Islet of Langerhans (tissue), 1 donor: ENCODE measurements around the gene PLBD2.
"Not testable (repeated sequence)": the region's sequence is repeated elsewhere in the genome, so short reads cannot be mapped to it uniquely, and the experiment has no call there.

ENCODE experiments used
- FAIRE-seq: peaks from one replicate; lab custom pipeline; 2011; peaks lifted over from hg19 to GRCh38; lab: Jason Lieb, UNC

PLBD2 gene

DNA sequence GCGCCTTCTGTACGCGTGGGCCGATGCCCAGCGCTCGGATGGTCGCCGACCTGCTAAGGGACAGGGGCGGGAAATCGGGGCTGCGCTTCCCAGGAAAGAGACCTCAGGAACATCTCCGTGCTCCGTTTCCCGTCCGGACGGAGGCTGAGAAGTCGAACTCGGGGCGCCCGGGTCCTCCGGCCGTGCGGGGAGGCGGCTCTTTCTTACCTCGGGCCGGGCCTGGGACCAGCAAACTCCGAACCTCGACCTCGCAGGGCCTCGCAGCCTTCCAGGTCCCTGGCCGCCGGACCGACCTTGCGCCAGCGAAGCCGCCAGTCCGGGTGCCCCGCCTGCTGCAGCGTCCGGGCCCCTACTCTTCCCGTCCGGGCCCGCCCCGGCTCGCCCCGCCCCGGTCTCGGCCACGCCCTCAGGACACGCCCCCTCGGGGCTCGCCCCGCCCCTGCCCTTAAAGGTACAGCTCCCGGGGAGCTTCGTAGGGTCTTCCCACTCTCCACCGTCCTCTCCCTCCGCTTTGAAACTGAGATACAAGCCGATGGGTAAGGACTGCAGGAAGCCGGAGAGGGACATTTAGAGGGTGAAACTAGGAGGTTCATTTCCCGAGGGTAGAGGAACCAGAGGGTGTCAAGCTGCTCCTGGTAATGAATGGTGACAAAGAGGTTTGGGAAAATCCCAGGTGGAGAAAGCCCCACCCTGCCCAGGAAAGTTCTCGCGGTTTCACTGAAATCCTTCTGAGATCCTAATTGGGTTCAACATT lies 23.4 kb upstream of the PLBD2 start, which contains the start of gene SLC8B1:
TSS of gene SLC8B1 (minus strand) at position 324 of the 754 bp plus-strand sequence. CDS start 2,231 bp downstream, outside the sequence.
- no peak for FAIRE-seq

DNA sequence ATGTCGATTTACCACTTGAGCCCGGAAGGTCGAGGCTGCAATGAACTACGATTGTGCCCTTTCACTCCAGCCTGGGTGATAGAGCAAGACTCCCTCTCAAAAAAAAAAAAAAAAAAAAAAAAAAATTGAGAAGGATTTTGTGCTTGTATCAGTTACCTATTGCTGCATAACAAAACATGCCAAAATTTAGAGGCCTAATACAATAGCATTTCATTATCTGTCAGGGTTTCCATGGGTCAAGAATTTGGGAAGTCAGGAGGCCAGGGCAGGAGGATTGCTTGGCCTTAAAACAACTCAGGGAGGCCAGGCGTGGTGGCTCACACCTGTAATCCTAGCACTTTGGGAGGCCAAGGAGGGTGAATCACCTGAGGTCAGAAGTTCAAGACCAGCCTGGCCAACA lies 18.8 kb upstream of the PLBD2 start:
- FAIRE-seq = no peak

DNA sequence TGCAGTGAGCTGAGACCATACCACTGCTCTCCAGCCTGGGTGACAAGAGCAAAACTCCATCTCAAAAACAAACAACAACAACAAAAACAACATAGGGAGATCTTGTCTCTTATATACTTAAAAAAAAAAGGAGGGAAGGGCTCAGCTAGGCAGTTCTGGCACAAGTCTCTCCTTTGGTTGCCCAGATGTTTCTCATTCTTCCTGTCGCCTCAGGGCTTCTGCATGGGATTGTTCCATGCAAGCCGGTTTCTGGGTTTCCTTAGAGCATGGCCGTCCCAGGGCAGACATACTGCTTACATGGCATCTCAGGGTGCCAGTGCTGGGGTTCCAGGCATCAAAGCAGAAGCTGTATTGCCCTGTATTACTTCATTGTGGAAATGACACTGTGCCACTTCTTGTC lies 18.3 kb upstream of the PLBD2 start:
- no peak for FAIRE-seq

DNA sequence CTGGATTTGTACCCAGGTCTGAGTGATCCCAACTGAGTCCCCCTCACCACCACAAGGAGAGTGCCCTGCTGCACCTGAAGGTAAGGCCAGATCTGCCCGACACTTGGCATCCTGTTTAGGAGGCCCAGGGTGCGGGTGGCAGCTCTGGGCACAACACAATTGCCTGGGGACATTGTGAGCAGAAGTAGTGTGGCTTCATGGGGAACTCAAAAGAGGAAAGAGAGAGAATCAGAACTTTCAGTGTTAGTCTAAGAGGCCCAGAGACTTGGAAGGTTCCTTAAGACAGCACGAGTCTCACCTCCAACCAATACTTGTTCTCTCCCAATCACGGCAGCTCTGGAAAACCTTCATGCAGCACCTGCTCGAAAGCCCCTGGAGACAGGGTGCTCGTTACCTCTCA lies 16.9 kb upstream of the PLBD2 start:
- FAIRE-seq = no peak

DNA sequence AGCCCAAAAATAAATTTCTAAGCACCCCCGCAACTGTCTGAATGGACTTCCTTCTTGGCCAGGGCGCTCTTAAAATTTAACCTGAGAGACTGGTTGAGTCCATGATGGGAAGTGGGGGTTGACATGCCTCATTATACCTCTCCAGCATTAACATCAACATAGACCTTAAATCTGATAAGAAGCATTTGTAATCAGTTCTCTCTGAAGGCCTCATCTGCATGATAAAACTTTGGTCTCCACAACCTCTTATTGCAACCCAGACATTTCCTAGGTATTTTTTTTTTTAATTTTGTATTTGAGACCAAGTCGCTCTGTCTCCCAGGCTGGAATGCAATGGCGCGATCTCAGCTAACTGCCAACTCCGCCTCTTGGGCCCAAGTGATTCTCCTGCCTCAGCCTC lies 13.1 kb upstream of the PLBD2 start:
- no peak for FAIRE-seq

DNA sequence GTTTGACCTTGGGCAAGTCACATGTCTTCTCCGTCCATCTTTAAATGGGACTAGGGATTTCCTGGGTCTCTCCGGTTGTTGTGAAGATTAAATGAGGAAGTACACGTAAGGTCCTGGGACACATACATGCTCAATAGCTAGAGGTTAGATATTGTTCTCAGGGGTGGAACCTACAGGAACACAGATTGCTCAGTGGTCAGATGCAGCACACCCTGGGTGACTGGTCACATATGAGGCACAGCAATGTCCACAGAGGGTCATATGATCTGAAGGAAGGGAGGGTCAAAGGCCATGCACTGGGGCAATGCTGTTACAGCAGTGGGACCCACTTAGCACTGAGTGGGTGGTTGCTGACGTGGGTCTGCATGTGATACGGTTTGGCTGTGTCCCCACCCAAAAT lies 12.0 kb upstream of the PLBD2 start:
- no peak for FAIRE-seq

DNA sequence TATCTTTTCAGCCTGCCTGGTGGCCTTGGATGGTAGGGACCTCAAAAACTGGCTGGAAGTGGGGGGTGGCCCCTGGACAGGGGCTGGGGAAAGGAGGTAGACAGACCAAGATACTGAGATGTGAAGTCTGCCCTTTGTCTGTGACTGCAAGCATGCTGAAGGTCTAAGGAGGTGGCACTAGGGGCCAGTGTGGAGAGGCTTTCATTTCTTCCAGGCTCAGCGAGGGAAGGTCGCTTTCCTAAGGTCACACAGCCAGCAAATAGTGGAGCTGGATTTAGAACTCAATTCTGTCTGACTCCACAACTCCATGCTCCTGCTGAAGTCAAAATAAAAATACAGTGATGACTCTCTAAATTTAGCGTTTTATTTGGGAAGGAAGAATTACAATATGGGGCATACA lies 11.3 kb upstream of the PLBD2 start:
- FAIRE-seq = no peak

DNA sequence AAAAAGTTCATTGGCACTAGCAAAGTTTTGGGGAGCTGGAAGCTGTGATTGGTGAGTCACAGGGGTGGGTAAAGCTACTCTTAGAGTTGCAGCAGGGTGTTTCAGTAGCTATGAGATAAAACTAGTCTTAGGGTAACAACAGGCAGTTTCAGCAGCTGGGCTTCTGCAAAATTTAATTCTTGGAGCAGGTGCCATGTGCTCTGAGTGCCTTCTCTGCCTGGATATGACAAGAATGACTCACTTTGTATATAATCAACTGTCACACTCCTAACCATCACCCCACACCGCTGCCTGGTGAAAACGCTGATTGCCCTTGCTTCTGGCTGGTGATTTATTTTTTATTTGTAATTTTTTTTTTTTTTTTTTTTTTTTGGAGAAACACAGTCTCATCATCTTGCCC lies 10.5 kb upstream of the PLBD2 start:
- no peak for FAIRE-seq

DNA sequence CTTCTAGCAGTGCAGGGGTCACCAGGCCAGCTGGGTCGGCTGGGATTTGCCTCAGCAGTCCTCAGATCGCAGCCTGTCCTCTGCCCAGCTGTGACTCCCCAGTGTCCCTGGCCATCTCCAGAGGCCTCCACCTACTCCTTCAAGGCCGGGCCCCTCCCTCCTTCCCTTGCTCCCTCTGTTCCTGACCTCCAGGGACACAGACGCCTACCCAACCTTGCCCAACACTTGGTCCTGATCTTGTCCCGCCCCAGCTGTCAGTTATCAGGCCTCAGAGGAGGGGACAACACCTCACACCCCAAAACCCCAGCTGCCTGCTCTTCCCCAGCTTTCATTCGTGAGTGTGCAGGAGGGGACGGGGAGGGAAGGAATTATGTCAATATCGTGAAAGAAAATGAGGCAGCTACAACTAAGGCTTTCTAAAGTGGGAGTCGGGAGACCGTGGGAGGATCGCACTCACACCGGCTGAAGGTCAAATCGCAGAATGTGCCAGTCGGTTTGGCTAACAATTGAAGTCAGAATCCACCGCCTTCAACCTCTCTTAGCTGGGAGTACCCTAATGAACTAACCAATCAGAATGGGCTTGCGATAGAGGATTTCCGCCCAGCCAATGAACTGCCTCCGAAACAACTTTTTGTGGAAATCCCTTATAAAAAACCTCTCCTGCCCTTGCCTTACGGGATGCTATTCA lies 9.4 kb upstream of the PLBD2 start:
- FAIRE-seq = no peak

DNA sequence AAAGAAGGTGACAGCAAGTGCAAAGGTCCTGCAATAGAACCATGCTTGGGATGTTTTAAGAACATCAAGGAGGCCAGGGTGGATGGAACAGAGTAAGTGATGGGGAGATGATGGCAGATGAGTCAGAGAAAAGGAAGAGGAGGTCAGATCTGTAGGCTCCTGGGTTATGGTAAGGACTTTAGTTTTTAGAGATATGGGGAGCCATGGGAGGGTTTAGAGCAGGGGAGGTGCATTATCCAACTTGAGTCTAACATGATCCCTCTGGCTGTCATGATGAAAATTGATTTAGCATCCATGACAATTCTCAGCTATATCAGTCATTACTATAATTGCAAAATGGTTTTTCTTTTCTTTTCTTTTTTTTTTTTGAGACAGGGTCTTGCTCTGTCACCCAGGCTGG lies 7.3 kb upstream of the PLBD2 start:
- FAIRE-seq = no peak

DNA sequence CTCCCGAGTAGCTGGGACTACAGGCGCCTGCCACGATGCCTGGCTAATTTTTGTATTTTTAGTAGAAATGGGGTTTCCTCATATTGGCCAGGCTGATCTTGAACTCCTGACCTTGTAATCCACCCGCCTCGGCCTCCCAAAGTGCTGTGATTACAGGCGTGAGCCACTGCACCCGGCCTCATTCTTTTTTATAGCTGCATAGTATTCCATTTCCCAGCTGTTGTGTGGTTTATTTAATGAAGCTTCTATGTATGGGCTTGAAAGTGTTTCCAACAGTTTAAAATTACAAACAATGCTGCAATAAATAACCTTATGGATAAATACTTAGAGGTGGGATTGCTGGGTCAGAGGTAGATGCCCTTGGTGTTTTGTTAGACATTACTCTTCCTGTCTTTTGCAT lies 4.2 kb upstream of the PLBD2 start:
- FAIRE-seq = not testable (repeated sequence)

DNA sequence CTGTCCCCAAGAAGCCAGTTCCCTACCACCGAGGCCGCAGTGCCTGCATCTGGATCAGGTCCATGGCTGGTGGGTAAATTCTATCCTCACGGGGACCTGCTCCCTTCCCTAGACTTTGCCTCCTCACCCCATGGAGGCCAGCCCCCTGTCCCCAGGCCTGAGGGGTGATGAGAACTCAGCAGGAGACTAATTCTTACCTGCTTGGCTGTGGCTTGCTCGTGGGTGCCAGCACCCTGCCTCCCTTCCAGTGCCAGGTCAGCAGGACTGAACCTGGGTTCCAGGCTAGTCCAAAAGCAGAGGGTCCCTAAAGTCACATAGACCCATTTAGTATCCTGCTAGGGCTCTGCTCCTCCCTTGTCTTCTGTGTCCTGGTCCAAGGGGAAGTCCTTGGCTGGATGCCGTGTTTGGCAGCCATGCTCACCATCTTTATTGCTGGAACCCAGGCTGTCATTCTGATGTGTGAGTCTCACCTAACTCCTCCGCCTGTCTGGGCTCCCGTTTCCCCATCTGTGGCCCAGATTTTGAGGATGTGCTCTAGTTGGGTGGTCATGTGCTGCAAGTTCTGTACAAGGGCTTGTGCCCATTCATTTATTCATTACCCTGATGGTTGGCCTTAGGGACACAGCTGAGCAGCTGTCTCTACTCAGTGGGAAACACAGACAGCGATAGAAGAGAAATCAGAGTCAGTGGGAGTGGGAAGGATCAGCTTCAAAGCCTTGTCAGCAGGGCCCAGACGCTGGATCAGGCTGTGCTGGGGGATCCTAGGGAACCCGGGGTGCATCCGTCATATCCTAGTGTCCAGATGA lies 949 bp downstream of the PLBD2 start:
- no peak for FAIRE-seq

DNA sequence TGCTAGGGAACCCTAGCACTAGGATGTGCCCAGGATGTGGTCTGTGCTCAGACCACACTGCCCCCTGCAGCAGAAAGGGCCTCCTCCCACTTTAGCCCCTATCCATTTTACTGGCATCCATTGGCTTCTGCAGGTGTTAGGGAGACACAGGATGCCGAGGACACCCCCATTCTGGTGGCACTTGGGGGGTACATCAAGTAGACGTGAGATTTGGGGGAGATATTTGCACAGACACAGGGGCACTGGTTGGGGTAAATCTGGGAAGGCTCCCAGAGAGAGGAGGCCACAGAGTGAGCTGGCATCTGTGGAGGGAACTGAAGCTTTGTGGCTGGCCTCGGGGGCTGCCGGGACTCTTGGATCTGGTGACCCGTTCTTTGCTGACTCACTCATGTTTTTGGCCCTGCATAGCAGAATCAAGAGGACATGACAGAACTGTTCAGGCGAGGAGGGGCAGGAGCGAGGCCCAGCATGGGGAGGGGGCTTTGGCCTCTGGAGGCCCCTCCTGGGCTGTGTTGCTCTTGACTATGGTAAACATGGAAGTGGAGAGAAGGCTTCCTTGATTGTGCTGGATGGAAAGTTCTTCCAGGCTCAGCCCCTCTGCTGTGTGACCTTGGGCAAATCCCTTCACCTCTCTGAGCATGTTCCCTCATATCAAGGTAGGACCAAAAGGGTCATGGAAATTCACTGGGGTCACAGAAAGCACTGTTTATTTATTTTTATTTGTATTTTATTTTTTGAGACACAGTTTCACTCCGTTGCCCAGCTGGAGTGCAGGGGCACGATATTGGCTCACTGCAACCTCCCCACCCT lies 1.8 kb downstream of the PLBD2 start:
- no peak for FAIRE-seq

DNA sequence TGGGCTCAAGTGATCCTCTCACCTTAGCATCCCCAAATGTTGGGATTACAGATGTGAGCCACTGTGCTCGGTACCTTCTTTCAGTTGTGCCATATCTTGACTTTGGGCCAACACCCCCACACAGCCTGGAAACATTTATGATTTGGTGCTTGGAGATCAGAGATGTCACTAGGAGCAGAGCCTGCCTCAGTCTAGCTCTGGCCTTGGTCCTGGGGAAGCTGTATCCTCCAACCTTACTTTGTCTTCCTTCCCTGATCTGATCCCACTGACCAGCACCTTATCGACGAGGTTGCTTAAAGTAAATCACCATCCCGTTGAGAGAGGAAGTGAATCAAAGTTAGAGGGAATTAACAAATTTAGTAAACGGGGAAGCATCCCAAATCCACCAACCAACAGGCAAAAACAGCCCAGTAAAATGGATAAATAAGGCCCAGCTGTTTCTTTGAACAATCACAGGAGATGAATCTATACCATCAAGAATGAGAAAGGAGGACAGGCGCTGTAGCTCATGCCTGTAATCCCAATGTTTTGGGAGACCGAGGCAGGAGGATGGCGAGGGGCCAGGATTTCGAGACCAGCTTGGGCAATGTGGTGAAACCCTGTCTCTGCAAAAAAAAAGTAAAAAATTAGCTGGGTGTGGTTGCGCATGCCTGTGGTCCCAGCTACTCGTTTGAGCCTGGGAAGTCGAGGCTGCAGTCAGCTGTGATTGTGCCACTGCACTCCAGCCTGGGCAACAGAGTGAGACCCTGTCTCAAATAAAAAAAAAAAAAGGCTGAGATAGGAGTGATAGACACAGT lies 3.4 kb downstream of the PLBD2 start:
- FAIRE-seq = no peak

DNA sequence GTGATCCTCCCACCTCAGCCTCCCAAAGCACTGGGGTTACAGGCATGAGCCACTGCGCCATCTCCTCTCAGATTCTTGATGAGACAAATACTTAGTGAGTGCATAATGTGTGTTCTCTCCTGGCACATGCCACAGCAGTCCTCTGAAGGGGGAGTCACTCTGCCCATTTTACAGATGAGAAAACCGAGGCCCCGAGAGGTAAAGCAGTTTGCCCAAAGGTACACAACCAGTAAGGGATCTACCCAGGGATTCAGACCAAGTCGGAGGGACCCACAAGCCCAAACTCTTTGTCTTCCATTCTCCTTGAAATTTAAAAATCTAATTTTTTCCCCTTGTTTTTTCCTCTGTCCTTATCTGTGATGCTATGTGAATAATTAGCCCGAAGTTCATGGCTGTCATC lies 6.3 kb downstream of the PLBD2 start:
- no peak for FAIRE-seq

DNA sequence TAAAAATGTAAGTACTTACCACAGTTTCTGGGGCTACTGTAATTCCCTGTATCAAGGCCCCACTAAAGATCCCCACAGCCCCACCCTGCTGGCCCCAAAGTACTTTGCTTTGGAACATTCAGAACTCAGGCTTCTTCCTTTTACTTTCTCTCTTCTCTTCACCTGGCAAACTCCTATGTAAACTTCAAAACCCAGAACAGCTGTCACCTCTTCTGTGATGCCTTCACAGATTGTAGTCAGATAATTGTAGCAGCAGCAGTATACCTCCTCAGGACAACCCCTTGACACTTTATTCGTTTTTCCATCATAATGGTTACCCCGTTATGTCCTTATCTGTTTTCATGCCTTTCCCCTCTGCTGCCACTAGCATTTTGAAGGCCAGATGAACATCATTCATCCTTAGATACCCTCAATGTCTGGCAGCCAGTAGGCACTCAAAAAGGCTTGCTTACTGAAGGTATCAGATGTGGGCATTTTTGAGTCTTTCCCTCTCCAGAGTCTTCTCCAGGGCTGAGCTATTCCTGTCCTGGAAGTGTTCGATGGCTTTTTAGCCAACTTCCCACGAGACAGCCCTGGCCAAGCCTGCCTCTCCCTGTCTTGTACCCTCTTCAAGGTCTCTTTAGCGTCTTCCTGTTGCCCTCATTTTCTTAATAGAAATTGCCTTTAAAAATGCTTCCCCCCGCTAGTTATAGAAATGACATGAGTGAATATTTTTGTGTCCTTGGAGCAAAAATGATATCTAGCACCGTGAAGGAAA lies 7.4 kb downstream of the PLBD2 start:
- no peak for FAIRE-seq

DNA sequence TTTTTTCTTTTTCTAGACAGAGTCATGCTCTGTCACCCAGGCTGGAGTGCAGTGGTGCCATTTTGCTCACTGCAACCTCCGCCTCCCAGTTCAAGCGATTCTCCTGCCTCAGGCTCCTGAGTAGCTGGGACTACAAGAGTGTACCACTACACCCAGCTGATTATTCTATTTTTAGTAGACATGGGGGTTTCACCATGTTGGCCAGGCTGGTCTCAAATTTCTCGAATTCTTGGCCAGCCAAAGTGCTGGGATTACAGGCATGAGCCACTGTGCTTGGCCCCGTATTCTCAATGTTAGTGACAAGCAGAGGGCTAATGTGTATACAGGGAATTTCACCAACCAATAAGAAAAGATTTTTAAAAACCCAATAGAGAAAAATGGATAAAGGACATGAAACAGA lies 8.4 kb downstream of the PLBD2 start:
- no peak for FAIRE-seq

DNA sequence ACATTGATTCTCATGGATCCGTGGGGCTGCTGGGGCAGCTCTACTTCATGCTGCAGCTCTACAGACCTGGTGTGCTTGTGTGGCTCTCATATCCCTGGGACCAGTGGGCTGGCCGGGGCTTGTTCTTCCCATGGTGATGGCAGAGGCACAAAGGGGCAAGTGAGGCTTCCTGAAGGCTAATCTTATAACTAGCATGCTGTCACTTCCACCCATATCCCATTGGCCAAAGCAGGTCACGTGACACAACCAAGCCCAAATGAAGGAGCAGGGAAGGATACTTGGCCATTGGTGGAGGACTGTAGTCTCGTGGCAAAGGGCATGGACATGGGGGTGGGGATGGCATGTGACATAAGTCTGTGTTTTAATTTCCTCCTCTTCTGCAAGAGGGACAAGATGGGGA lies 9.9 kb downstream of the PLBD2 start:
- no peak for FAIRE-seq

DNA sequence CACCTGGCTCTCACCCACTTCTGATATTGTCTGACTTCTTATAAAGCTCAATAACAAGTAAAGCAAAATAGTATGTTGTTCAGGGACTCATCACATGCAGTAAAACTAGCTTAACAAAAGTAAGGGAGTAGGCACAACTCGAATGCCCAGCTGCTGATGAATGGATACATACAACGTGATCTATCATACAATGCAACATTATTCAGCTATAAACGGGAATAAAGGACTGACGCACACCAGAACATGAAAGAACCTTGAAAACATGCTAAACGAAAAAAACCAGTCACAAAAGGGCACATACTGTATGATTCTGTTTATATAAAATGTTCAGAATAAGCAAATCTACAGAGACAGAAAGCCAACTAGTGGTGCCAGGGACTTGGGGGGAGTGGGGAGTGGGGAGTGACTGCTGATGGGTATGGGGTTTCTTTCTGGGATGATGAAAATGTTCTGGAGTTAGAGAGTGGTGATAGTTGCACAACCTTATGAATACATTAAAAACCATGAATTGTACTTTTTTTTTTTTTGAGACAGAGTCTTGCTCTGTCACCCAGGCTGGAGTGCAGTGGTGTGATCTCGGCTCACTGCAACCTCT lies 11.1 kb downstream of the PLBD2 start:
- no peak for FAIRE-seq
